Activated T-helper 1 cell treated with anti-CD3 and anti-CD28 coated beads, Interleukin-2, amount 50 U/mL, for 16 hours (primary cell): ENCODE measurements around the gene ENDOD1.

Experiments
- DNase-seq, 2 donors: peaks; one replicate each; pipeline ENCODE4 v3.0.0-alpha.2; 2020; ENCODE audit warnings: low read depth in 1 of 2, low spot score in 1 of 2

Gene ENDOD1

GRCh38 chr11:95138448-95138847 lies 48.8 kb downstream of the ENDOD1 start:
- no peak for DNase-seq

- DNase-seq: no peak
Measured at GRCh38 chr11:95140397-95141033, 50.9 kb downstream of the ENDOD1 start.

GRCh38 chr11:95142431-95142830 lies 52.8 kb downstream of the ENDOD1 start:
- DNase-seq: no peak

GRCh38 chr11:95143106-95143681 lies 53.5 kb downstream of the ENDOD1 start:
- no peak for DNase-seq

GRCh38 chr11:95144313-95145235 lies 54.9 kb downstream of the ENDOD1 start:
- DNase-seq: no peak

- DNase-seq: no peak
Measured at GRCh38 chr11:95145430-95146060, 55.9 kb downstream of the ENDOD1 start.

GRCh38 chr11:95147364-95147905 lies 57.8 kb downstream of the ENDOD1 start:
- no peak for DNase-seq

- no peak for DNase-seq
Measured at GRCh38 chr11:95148406-95148805, 58.8 kb downstream of the ENDOD1 start.

- DNase-seq: no peak
Measured at GRCh38 chr11:95148938-95149337, 59.3 kb downstream of the ENDOD1 start.

- no peak for DNase-seq
Measured at GRCh38 chr11:95149651-95150364, 60.2 kb downstream of the ENDOD1 start.

- peak; percentile 75 to 83 for DNase-seq
Measured at GRCh38 chr11:95150956-95151684, 61.5 kb downstream of the ENDOD1 start.

- no peak for DNase-seq
Measured at GRCh38 chr11:95152876-95153856, 63.5 kb downstream of the ENDOD1 start.

GRCh38 chr11:95153857-95154246 lies 64.2 kb downstream of the ENDOD1 start:
- no peak for DNase-seq

GRCh38 chr11:95154514-95154913 lies 64.9 kb downstream of the ENDOD1 start:
- peak; percentile 28 to 46 for DNase-seq

- no peak for DNase-seq
Measured at GRCh38 chr11:95155385-95155784, 65.7 kb downstream of the ENDOD1 start.

- no peak for DNase-seq
Measured at GRCh38 chr11:95156133-95156721, 66.6 kb downstream of the ENDOD1 start.

- no peak for DNase-seq
Measured at GRCh38 chr11:95156916-95157541, 67.4 kb downstream of the ENDOD1 start.

GRCh38 chr11:95157824-95158223 lies 68.2 kb downstream of the ENDOD1 start:
- DNase-seq: no peak
